Activated CD4-positive, alpha-beta T cell treated with anti-CD3 and anti-CD28 coated beads, Interleukin-2, Interleukin-4, amounts not matched to agents 100 ng/mL and 50 ng/mL, durations not matched to agents 16 hours and 8 hours (primary cell): ENCODE data around the gene COX4I2.
"Not testable (repeated sequence)": the region's sequence is repeated elsewhere in the genome, so short reads cannot be mapped to it uniquely, and the experiment has no call there.

Experiments used
- DNase-seq: peaks from one replicate; pipeline ENCODE4 v3.0.0-alpha.2; 2020; ENCODE audit warnings: low spot score

Gene COX4I2

DNA sequence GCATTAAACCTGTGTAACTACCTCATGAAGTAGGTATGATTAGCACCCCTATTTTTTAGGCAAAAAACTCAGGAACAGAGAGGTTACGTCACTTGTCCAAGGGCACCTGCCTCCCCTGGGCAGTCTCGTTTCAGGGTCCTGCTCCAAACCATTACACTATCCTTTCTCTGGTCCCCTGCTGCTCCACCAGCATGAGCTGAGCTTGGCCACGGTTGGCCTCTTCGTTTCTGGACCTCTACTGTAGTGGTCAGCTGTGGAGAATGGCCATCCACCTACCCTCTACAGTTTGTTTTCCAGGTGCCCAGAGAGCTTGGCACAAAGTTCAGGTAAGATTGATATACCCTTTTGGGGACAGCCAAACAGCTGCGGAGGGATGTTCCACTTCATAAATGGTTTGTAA is 16.8 kb downstream of the COX4I2 start:
- DNase-seq, result no peak

DNA sequence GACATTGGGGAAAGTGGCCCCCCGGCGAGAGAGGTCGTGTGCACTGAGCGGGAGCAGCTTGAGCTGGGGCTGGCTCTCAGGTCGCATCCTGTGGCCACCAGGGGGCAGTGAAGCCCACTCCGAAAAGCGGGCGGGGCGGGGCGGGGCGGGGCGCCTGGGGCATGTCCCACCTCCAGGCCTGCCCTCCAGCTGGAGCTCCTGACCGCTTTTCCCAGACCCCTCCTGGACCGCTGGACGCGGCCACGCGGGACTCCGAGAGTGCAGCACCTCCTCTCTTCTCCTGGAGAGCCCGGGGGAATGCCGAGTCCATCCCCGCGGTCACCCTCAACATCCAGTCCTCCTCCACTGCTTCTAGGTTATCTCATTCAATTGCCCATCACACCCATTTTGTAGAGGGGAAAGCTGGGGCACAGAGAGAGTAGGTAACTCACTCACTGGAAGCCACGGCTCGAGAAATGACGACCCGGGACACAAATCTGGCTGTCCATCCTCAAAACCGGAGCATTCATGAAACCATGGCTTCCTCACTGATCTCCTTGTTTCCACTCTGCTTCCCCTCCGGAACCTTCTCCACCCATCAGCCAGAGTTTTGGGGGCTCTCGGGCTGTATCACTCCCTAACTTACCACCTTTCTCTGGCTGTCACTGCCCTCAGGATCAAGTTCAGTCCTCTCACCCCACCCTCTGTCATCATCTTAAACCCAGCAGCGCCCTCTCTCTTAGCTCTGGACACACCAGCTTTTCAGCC is 24.1 kb downstream of the COX4I2 start:
- DNase-seq, result peak; percentile 80

DNA sequence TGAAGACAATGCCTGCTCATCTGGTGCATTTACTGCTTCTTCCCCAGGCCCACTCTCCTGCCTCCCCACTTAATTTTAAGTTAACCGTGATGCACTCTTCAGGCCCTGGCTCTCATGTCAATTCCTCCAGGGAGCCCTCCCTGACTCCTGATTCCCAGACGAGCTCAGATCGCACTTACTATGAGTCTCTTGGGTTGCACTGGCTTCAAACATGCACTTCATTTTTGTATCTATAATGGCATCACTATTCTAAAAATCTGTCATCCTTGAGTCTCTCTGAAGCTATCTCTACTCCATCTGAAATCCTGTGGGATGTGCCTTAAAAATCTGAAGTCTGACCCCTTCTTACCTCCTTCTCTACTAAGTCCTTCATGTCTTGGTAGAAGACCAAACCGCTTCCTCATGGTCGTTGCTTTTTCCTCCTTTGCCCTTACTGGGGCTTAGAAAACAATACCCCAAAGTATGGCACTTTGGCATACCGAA is 24.7 kb downstream of the COX4I2 start:
- DNase-seq, result no peak

DNA sequence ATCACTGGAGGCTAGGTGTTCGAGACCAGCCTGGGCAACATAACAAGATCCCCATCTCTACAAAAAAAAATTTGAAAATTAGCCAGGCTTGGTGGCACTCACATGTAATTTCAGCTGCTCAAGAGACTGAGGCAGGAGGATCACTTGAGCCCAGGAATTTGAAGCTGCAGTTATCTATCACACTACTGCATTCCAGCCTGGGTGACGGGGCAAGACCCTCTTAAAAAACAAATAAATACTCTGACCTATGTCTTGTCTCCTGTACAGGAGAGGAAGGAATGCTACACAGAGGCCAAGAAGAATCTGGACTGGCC is 25.8 kb downstream of the COX4I2 start:
- no peak for DNase-seq

DNA sequence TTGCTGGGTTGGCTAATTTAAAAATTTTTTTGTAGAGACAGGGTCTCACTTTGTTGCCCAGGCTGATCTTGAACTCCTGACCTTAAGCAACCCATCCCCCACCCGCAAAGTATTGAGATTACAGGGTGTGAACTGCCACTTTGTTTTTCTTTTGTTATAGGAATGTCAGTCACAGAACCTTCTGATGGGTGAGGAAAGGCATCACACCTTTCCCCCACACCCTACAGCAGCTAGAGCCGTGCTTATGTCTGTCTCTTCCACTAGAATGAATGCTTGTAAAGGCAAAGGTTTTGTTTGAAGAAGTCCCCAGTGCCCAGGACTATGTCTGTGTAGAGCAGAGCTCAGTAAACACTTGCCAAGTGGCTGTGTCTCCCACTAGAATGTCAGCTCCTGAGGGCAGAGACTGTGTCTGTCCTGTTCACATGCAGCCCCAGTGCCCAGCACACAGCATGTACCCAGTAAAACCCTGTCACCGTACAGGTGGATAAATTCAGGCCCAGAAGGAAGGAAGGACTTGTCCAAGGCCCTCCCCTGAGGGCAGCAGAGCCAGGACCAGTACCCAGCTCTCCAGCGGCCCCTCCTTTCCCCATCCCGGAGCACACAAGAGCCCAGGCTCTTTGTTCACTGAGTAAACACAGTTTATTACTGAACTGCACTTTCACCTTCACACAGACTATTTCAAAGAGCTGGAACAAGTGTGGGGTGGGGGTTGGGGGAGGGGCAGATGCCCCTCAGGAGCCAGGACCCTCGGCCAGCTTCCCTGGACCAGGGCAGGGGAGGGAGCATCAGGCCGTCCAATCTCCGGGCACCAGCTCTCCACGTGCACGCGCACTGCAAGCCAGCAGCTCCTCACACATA is 26.4 kb downstream of the COX4I2 start:
- peak; percentile 16 for DNase-seq

DNA sequence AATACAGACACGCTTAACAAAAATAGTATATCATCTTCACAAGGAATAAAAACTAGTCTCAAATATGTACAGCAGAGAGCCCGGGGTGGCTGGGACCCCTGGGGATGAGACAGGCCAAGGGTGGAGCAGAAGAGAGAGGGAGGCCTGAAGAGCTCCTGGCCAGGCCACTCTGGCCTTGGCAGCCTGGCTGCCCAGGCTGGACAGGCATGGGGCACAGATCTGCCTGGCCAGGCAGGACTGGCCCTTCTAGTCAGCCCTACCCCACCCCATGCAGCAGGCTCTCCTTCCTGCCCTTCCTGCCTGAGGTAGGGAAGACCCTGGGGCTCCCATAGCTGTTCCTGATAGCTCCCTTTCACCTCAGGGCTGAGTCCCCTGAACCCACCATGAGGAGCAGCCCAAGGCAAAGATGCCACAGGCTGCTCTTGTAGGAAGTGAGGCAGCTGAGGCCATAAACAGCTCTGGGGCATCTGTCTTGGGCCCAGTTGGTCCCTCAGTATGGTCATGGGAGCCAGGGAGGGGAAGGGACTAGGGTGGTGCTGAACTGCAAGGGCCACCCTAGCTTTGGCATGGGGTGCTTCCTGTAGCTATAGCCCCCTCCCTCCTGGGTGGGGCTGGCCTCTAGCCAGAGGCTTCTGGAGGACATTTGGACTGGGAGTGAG is 27.1 kb downstream of the COX4I2 start:
- no peak for DNase-seq

DNA sequence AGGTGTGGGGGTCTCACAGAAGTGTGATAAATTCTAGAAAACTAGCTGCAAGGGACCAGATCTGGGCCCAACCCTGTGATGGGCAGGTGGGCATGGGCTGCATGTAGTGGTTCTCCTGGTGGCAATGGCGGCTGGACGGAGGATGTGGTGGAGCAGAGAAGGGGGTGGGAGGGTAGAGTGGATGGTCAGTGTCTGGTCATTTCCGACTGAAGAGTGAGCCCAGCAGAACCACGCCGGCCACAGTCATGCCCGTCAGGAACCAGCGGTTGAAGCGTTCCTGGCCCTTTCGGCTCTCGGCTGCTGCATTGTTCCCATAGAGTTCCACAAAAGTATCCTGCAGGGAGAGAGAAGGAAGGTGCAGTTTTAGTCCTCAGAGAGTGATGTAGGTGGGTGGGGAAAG is 28.0 kb downstream of the COX4I2 start:
- no peak for DNase-seq

DNA sequence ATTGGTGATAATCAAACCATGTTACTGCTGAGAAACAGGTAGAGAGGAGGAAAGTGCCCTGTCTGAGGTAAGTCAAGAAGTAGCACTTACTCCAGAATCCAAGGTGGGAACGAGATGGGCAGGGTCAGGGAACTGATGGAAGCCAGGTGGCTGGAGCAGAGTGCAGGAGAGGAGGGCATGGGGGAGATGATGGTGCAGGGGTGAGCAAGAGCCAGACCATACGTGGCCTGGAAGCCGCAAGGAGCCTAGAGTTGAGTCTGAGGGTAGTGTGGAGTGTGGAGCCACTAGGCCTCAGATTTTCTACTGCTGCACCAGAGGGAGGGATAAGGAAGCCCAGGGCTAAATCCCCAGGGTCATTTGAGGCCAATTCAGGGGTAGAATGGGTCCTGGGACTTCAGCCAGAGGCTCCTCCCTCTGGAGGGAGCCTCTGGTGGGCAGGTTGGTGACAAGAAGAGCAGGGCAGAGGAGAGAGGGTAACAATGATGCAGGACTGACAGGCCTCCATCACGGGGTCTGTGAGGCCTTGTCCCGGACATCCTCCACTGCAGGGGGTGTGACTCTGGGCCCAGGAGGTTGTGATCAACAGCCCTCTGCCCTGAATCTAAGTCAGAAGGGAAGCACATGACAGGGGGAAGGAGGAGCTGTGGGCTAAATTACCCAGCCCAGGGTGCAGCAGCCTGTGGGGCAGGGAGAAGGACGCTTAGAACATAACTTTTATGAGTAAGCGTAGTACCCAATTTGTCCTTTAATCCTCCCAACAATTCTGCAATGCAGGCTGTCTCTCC is 28.7 kb downstream of the COX4I2 start:
- no peak for DNase-seq

DNA sequence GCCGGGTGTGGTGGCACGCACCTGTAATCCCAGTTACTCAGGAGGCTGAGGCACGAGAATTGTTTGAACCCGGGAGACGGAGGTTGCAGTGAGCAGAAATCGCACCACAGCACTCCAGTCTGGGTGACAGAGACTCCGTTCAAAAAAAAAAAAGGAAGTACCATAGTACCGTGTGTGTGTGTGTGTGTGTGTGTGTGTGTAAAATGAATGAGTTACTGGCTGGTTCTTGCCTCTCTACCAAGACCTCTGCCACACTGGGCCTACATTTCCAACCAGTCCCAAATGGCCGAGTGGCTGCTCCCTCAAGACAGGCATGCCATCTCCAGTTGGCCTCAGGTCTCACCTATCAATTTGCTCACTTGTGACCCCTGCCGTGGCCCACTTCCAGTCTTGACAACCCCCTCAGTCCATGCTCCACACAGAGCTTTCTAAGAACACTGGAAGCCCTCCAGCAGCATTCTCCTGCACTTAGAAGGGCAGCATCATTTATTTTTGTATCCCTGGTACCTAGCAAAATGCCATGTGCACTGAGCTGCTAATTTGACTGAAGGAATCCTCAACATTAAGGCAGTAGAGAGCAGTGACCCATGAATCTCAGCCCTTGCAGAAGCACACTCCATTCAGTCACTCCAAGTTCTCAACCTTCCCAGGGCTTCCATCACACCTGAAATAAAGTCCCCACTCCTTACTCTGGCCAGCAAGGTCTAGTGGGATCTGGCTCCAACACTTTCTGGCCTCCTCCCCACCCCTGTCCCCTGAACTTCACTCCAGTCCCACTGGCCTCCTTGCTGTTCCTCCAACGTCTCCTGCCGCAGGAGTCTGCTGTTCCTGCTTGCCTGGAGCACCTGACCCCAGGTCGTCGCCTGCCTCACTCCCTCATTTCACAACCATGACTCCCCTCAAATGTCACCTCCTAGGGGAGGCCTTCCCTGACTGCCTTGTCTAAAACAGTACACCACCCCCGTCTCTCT is 29.9 kb downstream of the COX4I2 start:
- DNase-seq, result no peak

DNA sequence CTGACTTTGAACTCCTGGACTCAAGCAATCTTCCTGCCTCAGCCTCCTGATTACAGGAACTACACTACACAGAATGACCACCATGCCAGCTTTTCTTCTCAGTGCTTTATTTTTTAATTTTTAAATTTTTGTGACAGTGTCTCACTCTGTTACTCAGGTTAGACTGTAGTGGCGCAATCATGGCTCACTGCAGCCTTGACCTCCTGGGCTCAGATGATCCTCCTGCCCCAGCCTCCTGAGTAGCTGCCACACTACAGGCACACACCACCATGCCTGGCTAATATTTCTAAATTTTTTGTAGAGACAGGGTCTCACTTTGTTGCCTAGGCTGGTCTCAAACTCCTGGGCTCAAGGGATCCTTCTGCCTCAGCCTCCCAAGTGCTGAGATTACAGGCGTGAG is 31.2 kb downstream of the COX4I2 start:
- DNase-seq, result not testable (repeated sequence)

DNA sequence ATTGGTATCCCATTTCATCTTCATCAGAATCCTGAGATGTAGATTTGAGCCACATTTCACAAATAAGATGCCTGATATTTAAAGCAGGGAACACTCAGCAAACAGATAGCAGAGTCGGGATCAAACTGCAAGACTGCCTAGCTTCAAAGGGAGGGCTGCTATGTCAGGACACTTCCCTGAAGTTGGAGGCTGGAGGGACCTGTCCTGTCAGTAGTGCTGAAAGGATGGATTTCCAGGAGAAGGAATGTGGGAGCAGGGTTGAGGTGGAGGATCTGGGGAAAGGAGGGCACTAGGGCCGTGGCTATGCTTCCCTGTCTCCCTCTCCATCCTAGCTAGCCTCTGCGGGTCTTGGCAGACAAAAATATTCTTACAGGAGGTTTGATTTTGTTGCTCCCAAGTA is 32.2 kb downstream of the COX4I2 start:
- DNase-seq, result no peak

DNA sequence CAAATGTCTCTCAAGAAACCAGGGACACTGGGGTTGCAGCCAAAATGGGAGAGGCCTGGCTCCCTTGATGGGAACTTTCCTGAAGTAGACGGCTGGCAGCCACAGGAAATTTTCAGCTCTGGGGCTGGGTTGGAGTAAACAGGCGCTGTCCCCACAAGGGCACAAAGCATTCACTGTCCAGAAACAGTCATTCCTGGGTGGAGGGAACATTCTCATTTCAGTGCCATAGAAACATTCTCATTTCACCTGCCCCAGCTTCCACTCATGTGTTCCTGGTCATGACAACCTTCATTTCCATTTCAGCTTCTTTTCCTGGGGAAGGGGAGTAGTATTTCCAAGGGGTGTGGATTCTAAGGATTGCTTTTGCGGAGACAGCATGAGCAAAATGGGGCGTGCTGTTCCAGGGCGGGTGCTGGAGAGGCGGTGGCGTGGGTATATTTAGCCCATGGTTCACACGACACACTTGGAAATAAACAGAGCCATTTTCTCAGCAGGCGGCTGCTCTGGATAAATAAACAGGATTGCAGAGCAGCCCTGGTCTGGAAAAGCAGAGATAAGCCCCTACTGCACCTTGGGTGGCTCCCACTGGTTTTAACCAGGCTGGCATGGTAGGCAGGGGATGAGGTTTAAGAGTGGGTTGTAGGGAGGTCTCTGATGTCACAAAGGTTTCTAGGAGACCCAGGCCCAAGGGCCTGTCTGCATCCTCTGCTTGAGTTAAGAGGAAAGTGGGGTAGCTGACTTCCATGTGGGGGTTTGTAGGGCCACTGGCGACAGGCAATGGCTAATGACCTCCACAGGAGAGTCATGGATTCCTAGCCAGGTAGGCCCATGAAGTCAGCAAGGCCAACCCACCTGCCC is 32.9 kb downstream of the COX4I2 start:
- no peak for DNase-seq

DNA sequence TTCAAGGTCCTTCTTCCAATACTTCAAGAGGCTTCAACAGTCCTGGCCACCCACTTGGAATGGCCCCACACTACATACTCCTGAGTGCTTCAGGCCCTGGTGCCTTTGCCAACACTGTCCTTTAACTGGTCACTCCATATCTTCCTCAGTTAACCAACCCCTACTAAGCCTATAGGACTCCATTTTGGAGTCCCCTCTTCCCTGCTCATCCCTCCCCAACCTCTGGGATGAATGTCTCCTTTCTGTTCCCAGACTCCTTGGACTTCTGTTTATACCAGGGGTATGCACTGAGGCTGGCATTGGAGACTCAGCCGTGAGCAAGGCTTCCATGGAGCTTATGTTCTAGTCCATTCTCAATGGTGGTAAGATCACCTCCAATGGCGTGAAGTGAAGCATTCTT is 33.6 kb downstream of the COX4I2 start:
- DNase-seq, result no peak

DNA sequence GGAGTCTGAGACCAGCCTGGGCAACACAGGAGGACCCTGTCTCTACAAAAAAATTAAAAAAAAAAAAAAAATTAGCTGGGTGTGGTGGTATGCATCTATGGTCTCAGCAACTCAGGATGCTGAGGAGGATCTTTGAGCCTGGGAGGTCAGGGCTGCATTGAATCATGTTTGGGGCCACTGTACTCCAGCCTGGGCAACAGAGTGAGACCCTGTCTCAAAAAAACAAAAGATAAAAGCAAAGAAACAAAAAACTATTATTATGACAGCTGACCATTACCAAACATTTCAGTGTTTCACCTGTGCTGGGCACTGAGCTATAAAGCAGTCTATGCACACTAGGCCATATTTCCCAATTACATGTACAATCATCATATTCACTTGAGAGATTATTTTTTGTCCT is 35.7 kb downstream of the COX4I2 start:
- DNase-seq, result no peak

DNA sequence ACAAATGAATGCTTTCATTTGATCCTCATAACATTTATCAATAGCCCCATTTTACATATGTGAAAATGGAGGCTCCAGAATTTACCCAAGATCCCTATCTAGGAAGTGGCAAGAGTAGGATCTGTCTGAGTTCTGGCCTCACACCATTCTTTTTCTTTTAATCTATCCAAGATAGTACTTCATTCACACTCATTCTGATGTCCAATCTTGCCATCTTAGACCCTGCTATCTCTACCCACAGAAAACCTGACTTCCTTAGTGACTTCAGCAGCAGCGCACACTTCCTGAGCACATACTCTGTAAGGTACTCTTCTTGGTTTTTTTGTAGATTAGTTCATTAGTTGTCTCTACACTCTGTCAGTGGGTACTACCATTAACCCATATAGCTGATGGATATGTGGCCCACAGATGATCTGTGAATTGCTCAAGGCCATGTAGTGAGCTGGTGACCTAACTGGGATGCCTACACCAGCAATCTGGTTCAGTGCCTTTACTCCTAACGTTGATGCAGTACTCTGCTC is 36.3 kb downstream of the COX4I2 start:
- no peak for DNase-seq

DNA sequence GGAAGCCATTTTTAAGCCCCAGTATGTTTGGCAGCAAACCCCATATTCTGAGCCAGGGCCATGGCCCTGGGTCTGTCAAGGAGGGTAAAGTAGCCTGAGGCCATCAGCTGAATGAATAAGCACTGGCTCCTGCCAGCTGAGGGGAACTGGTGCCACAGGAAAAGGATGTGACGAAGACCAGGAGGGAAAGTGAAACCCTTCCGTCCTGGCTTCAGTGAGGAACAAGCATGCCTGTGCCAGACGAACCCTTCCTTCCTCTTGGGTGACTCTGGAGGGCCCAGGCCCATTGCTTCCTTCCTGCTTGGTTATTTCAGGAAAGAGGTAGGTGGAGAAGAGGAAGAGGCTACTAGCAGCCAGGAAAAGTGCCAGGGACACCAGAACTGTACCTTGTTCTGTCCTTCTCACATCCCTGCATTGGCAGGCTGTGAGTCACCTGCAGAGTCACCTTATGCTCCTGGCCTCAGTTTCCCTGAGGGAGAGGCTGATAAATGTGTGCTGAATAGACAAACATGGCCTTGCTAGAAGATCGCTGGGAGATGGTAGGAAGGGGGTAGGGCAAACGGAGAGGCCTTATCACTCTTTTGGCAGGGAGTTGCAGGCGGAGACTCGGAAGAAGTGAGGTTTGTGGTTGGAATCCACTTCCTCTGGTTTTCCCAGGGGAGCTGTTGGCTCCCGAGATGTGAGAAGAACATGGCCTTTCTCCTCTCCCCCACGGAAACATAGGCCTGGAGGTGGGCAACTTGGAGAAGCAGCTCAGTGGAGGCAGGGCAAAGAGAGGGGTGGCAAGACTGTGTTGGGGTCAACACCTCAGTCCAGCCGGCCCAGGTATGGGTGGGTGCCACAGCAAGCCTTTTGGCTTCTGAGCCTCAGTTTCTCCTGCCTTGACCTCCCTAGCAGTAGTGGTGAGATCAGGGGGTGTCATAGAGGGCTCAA is 37.4 kb downstream of the COX4I2 start:
- peak; percentile 90 for DNase-seq

DNA sequence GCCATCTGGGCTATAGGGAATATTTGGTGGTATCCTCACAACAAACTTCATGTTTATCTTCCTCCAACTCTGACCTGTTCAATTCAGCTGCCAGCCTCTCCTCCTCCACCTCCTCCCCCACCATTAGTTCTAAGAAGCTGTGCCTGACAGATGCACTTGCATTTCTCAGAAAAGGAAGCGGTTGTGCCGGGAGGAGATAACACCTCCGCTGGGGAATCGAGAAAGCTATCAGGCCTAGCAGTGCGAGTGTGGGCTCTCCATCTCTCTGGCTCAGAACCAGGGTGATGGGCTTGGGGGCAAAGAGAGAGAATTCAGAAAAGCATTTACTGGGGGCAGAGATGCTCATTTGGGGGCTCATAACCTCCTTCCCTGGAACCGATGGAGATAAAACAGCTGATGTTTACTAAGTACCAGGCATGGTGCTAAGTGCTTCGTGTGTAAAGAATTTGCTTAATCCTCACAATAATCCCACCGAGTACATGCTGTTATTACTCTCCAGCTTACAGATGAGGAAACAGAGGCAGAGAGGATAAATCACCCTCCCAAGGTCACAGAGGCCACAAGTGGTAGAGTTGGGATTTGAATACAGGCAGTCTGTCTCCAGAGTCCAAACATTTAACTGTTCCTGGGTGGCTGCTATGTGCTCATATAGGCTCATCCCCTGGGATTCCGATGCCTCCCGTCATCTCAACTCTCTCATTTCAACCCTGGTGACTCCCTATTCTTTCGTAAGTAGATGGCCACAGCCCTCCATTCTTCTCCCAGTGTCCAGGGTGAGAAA is 38.3 kb downstream of the COX4I2 start:
- DNase-seq, result peak; percentile 92

DNA sequence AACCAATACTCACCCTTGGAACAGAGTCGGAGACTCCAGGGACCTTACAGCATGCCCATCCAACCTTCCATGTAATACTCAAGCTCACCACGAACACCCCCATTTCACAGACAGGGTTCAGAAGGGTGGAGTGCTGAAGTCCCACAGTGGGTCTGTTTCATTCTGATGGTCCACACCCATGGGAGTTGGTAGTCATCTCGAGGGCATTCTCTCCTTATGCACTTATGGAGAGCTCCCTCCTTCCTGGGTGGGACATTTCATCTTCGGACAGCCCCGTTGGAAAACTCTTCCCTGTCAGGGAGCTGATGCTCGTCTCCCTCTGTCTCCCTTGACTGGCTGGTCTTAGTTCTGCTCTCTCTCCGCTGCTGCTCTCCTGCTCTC is 38.9 kb downstream of the COX4I2 start:
- no peak for DNase-seq
